ENCODE results near the gene ANKRD44.

Gene ANKRD44

GRCh38 chr2:197045115-197045514 lies 265.5 kb downstream of the ANKRD44 start:
- Histone ChIP-seq H3K9ac (ENCODE audit: low read length) (no peak overlapping the region), H3K27ac (ENCODE audit: low read depth, low read length, poor library complexity, severe bottlenecking) (no peak overlapping the region), H4K20me1 (ENCODE audit: insufficient read depth, low read length) (no peaks in the 10 kb centered on the region), H3K27me3 (ENCODE audit: insufficient read depth, low read length) (no peaks in the 10 kb centered on the region), H3K9me2 (ENCODE audit: low read depth, low read length) (no peaks in the 10 kb centered on the region), H3K36me3 (ENCODE audit: insufficient read depth, low read length) (peaks cover 4% of the 10 kb centered on the region; the same call in 1 of the 2 replicates), H2AFZ (ENCODE audit: low read length) (no peak overlapping the region), H3K4me1 (ENCODE audit: insufficient read depth, low read length, severe bottlenecking) (no peaks in the 10 kb centered on the region), H3K4me3 (ENCODE audit: low read depth, low read length, poor library complexity, severe bottlenecking) (no peak overlapping the region), H3K4me2 (ENCODE audit: low read length) (no peak overlapping the region), H3K9me3 (ENCODE audit: low read length) (no peaks in the 10 kb centered on the region), H3K79me2 (ENCODE audit: insufficient read depth, low read length) (no peaks in the 10 kb centered on the region), H3F3A (ENCODE audit: insufficient read depth, low read length) (no peaks in the 10 kb centered on the region)
- TF ChIP-seq EZH2 (IDR thresholded peaks at IDR 0.05; ENCODE audit: borderline replicate concordance, low read length) (no peak), CTCF (IDR thresholded peaks at IDR 0.05; ENCODE audit: low read length) (no peak)

GRCh38 chr2:197042739-197043196 lies 267.8 kb downstream of the ANKRD44 start:
- Histone ChIP-seq H3K4me1 (ENCODE audit: insufficient read depth, low read length, severe bottlenecking) (no peaks in the 10 kb centered on the region), H3K36me3 (ENCODE audit: insufficient read depth, low read length) (no peaks in the 10 kb centered on the region), H3K9ac (ENCODE audit: low read length) (no peak overlapping the region), H3K4me3 (ENCODE audit: low read depth, low read length, poor library complexity, severe bottlenecking) (no peak overlapping the region), H3K27me3 (ENCODE audit: insufficient read depth, low read length) (no peaks in the 10 kb centered on the region), H3K27ac (ENCODE audit: low read depth, low read length, poor library complexity, severe bottlenecking) (no peak overlapping the region), H3K9me2 (ENCODE audit: low read depth, low read length) (no peaks in the 10 kb centered on the region), H3K9me3 (ENCODE audit: low read length) (no peaks in the 10 kb centered on the region), H3K4me2 (ENCODE audit: low read length) (no peak overlapping the region), H4K20me1 (ENCODE audit: insufficient read depth, low read length) (no peaks in the 10 kb centered on the region), H3K79me2 (ENCODE audit: insufficient read depth, low read length) (no peaks in the 10 kb centered on the region), H2AFZ (ENCODE audit: low read length) (no peak overlapping the region), H3F3A (ENCODE audit: insufficient read depth, low read length) (no peaks in the 10 kb centered on the region; the same call in 1 of the 2 replicates)
- TF ChIP-seq CTCF (IDR thresholded peaks at IDR 0.05; ENCODE audit: low read length) (no peak), EZH2 (IDR thresholded peaks at IDR 0.05; ENCODE audit: borderline replicate concordance, low read length) (no peak)

- Histone ChIP-seq H3K9me2 (ENCODE audit: low read depth, low read length) (no peaks in the 10 kb centered on the region), H3K9ac (ENCODE audit: low read length) (no peak overlapping the region), H3K27ac (ENCODE audit: low read depth, low read length, poor library complexity, severe bottlenecking) (no peak overlapping the region), H3K27me3 (ENCODE audit: insufficient read depth, low read length) (no peaks in the 10 kb centered on the region), H3K79me2 (ENCODE audit: insufficient read depth, low read length) (no peaks in the 10 kb centered on the region), H4K20me1 (ENCODE audit: insufficient read depth, low read length) (no peaks in the 10 kb centered on the region), H3K36me3 (ENCODE audit: insufficient read depth, low read length) (peaks cover 32% of the 10 kb centered on the region), H3F3A (ENCODE audit: insufficient read depth, low read length) (no peaks in the 10 kb centered on the region; the same call in 1 of the 2 replicates), H3K4me1 (ENCODE audit: insufficient read depth, low read length, severe bottlenecking) (no peaks in the 10 kb centered on the region), H3K4me3 (ENCODE audit: low read depth, low read length, poor library complexity, severe bottlenecking) (no peak overlapping the region), H3K4me2 (ENCODE audit: low read length) (no peak overlapping the region), H3K9me3 (ENCODE audit: low read length) (no peaks in the 10 kb centered on the region), H2AFZ (ENCODE audit: low read length) (no peak overlapping the region)
- TF ChIP-seq CTCF (IDR thresholded peaks at IDR 0.05; ENCODE audit: low read length): no peak
- no peak for TF ChIP-seq EZH2 (IDR thresholded peaks at IDR 0.05; ENCODE audit: borderline replicate concordance, low read length)
Measured at GRCh38 chr2:197037863-197038398, 272.6 kb downstream of the ANKRD44 start.
